Dendritic cell treated with granulocyte-macrophage colony-stimulating factor and Interleukin-4, amounts not matched to agents 40 ng/mL and 50 ng/mL, for 4 days (primary cell): ENCODE measurements around the gene TOP1.

Experiments used
- H3K27ac Mint-ChIP-seq: one replicate; pipeline ENCODE4 v1.8.0; 2022; ENCODE audit warnings: mild to moderate bottlenecking, mixed read lengths
- H3K27me3 Mint-ChIP-seq: one replicate; pipeline ENCODE4 v1.8.0; 2022; ENCODE audit warnings: mild to moderate bottlenecking, mixed read lengths
- H3K36me3 Mint-ChIP-seq: one replicate; pipeline ENCODE4 v1.8.0; 2022; ENCODE audit warnings: low read depth, mixed read lengths
- H3K4me1 Mint-ChIP-seq: one replicate; pipeline ENCODE4 v1.8.0; 2022; ENCODE audit warnings: low read depth, mixed read lengths
- H3K4me3 Mint-ChIP-seq: one replicate; pipeline ENCODE4 v1.8.0; 2022; ENCODE audit warnings: mild to moderate bottlenecking, moderate library complexity, mixed read lengths
- H3K9me3 Mint-ChIP-seq: one replicate; pipeline ENCODE4 v1.8.0; 2022; ENCODE audit warnings: mixed read lengths
- intact Hi-C: fragments of 100-400 bp; cut with micrococcal nuclease; formaldehyde crosslinking; loops from one replicate; pipeline ENCODE4 v1.15.0; 2022

The TOP1 gene

DNA sequence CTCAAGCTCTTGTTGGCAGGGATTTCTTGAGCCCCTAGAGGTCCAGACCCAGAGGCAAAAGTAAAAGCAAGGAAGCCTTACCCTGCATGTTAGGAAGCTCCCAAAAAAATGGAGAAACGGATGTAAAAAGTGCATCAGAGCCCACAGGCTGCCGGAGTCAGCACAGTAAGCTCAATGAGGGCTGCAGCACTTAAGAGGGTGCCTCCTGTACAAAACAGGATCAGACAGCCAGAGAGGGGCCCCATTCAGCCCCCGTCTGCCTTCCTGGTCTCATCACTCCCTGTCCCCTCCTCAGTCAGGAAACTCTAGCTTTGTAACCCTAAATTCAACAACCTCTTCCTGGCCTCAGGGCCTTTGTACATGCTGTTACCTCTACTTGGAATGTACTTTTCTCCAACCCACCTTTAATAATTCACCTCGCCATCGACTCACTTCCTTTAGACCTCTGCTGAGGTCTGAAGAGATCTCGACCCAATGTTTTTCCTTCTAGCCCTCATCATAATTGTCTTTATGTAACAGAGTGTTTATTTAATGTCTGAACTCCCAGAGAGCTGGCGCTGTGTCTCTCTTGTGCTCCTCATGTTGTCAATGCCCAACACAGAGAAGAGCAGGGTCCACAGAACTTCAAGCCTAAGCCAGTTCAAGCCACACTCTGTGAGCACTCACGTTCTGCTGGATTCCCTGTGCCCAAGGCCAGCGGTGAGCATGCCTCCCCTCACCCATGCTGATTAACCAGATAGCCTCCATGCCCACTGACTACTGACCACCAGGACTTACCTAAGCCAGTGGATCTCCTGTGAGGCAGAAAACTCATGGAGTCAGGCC lies 106.0 kb downstream of the TOP1 start:
- intact Hi-C loops, result no loop called here
- Mint-ChIP-seq H3K27me3 (peaks cover 53% of the 10 kb centered on the region), H3K36me3 (no peaks in the 10 kb centered on the region), H3K4me3 (no peak overlapping the region), H3K9me3 (no peaks in the 10 kb centered on the region), H3K4me1 (peaks cover 23% of the 10 kb centered on the region), H3K27ac (no peak overlapping the region)

DNA sequence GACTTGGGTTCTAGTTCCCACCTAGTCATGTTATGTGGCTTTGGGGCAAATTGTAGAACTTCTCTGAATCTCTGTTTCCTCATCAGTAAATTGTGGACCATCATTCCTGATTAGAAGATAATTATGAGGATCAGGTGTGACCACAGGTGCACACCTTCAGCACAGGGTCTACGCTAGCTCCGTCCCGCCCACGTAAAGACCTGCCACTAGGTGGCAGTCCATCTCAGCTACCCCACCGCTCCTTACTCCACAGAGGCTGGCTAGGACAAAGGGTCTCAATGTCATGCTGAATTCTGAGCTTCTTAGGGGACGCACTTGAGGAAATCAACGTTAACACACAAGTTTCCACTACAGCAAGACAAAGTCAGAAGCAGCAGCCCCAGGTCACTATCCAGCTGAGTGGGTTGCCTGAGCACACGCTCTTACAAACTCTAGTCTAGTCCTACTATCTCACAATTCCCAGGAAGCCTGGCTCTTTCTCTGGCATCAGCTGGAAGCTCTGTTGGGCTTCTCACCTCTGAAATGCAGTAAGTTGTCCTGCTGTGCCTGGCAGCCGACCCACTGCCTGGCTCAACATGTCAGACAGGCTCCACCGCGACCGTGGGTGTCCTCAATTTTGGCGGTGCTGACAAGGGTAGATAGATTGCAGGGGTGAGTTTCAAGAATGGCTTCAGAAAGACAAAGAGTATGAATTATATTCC lies 106.7 kb downstream of the TOP1 start:
- Mint-ChIP-seq H3K27me3 (peaks cover 61% of the 10 kb centered on the region), H3K9me3 (no peaks in the 10 kb centered on the region), H3K27ac (no peak overlapping the region), H3K36me3 (no peaks in the 10 kb centered on the region), H3K4me3 (no peak overlapping the region), H3K4me1 (peaks cover 23% of the 10 kb centered on the region)
- intact Hi-C loops, result no loop called here

GRCh38 chr20:41135888-41136679 lies 107.5 kb downstream of the TOP1 start:
- peaks cover 62% of the 10 kb centered on the region for H3K27me3 Mint-ChIP-seq
- peaks cover 23% of the 10 kb centered on the region for H3K4me1 Mint-ChIP-seq
- H3K9me3 Mint-ChIP-seq, result no peaks in the 10 kb centered on the region
- H3K36me3 Mint-ChIP-seq, result no peaks in the 10 kb centered on the region
- no peak overlapping the region for H3K27ac Mint-ChIP-seq
- intact Hi-C loops, result no loop called here
- H3K4me3 Mint-ChIP-seq, result peak overlapping the region; percentile 80

GRCh38 chr20:41136680-41137613 lies 108.3 kb downstream of the TOP1 start, which contains the start of gene PLCG1:
TSS of gene PLCG1 (plus strand) at chr20:41137543. CDS start at chr20:41137642, 99 bp downstream.
- H3K36me3 Mint-ChIP-seq, result no peaks in the 10 kb centered on the region
- intact Hi-C loops, result no loop called here
- no peak within 1 kb of the TSS for H3K27ac Mint-ChIP-seq
- peaks cover 64% of the 10 kb centered on the region for H3K27me3 Mint-ChIP-seq
- H3K9me3 Mint-ChIP-seq, result no peaks in the 10 kb centered on the region
- peaks cover 23% of the 10 kb centered on the region for H3K4me1 Mint-ChIP-seq
- peak within 1 kb of the TSS; percentile 80 for H3K4me3 Mint-ChIP-seq

DNA sequence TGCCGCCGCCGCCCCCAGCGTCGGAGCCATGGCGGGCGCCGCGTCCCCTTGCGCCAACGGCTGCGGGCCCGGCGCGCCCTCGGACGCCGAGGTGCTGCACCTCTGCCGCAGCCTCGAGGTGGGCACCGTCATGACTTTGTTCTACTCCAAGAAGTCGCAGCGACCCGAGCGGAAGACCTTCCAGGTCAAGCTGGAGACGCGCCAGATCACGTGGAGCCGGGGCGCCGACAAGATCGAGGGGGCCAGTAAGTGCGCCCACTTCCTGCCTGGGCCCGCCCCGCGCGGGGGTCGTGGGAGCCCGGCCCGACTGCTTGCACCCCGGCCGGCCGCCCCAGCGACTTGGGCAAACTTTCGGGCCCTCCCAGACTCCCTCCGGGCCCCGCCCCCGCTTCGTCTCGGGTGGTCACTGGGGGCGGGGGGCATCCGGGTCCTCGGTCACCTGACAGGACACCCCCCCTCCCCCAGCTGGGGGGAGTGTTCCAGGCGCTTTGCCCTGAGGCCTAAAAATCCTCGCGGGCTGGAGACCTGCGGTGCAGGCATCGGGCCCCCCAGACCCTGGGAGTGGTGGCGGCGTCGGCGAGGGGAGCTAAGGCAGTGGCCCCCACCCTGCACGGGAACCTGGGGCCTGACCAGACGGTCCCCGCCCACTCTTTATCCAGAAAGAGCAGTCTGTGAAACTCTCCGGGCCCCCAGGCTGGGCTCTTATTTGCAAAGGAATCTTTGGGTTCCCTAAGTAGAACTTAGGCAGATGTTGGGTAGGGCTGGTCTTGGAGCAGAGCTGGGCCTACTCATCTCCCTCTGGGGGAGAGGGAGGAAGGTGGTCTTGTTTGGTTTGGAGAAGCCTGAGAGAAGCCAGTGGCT lies 109.2 kb downstream of the TOP1 start:
- intact Hi-C loops, result no loop called here
- H3K9me3 Mint-ChIP-seq, result no peaks in the 10 kb centered on the region
- peak overlapping the region; percentile 80 for H3K4me3 Mint-ChIP-seq
- H3K27ac Mint-ChIP-seq, result no peak overlapping the region
- peaks cover 68% of the 10 kb centered on the region for H3K27me3 Mint-ChIP-seq
- peaks cover 23% of the 10 kb centered on the region for H3K4me1 Mint-ChIP-seq
- no peaks in the 10 kb centered on the region for H3K36me3 Mint-ChIP-seq

DNA sequence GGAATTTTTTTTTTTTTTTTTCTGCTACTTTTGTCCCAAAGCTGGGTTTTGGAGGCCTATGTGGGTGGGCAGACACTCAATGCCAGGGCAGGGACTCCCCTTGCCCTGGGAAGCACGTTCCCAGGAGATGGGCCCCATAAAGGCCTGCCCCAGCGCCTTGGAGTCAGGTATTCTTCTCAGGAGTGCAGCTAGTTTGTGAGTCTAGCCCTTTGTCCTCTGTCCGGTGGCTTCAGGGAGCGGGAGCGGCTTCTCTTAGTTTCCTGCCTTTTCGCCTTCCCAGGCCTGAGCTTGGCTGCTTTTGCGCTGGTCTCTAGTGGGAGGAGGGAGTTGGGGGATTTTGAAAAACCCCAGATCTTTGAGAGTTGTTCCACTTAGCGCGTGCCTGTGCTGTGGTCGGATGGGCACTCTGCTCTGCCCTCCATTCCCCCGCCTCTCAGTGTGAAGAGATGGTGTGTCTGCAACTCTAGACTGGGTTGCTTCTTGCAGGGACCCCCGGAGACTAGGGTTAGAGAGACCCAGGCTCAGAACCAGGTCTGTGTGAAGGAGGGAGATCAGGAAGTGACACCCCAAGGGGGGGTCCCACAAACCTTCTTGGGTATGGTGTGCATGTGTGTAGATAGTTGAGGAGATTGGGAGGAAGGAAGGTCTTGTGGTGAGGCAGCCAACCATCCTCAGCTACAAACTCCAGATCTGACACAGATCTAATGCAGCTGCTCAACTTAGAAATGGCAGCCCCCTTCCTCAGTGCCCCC lies 110.0 kb downstream of the TOP1 start:
- Mint-ChIP-seq H3K27ac (no peak overlapping the region), H3K4me1 (peaks cover 26% of the 10 kb centered on the region), H3K27me3 (peaks cover 70% of the 10 kb centered on the region), H3K36me3 (no peaks in the 10 kb centered on the region), H3K9me3 (no peaks in the 10 kb centered on the region), H3K4me3 (peak overlapping the region; percentile 80)
- intact Hi-C loops, result no loop called here

DNA sequence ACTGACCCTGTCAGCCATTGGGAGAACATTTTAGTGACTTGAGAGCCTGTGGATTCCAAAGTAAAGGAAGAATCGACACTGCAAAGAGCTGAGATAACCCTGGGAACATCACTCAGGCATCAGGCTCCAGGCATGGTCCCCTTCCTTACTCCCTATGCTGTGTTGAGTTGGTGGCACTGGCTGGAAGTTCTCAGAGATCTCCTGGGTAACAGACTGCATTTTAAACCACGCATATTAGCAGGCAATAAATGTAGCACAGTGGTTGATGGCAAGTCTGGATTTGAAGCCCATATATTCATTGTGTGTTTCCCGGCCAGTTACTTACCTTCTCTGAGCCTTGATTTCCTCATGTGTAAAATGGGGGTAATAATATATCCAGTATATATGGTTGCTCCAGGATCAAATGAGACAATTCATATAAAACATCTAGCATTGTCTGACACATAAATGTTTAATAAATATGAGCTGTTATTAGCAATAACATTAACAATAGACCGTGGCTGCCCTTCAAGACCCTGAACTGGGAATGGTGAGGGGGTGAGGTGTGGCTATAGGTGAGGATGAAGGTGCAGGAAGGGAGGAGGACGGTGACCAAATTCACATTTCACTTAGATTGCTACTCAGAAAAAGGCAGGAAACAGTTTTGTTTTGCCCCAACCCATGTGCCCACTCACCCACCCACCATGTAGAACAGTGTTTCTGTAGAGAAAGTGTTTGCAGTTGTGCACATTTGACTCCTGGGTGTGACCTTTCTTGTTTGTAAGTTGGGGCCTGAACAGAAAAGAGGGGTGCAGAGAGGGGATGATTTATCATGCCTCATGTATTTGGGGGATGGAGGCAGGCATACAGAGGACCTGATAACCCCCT lies 110.8 kb downstream of the TOP1 start:
- no peak overlapping the region for H3K27ac Mint-ChIP-seq
- H3K4me3 Mint-ChIP-seq, result no peak overlapping the region
- intact Hi-C loops, result no loop called here
- H3K9me3 Mint-ChIP-seq, result no peaks in the 10 kb centered on the region
- H3K36me3 Mint-ChIP-seq, result no peaks in the 10 kb centered on the region
- H3K27me3 Mint-ChIP-seq, result peaks cover 66% of the 10 kb centered on the region
- peaks cover 19% of the 10 kb centered on the region for H3K4me1 Mint-ChIP-seq

GRCh38 chr20:41140226-41141133 lies 111.9 kb downstream of the TOP1 start:
- H3K27ac Mint-ChIP-seq, result no peak overlapping the region
- no peak overlapping the region for H3K4me3 Mint-ChIP-seq
- H3K27me3 Mint-ChIP-seq, result peaks cover 55% of the 10 kb centered on the region
- no peaks in the 10 kb centered on the region for H3K9me3 Mint-ChIP-seq
- intact Hi-C loops, result no loop called here
- H3K4me1 Mint-ChIP-seq, result peaks cover 16% of the 10 kb centered on the region
- no peaks in the 10 kb centered on the region for H3K36me3 Mint-ChIP-seq

- peaks cover 8% of the 10 kb centered on the region for H3K4me1 Mint-ChIP-seq
- intact Hi-C loops, result no loop called here
- no peak overlapping the region for H3K27ac Mint-ChIP-seq
- H3K27me3 Mint-ChIP-seq, result peaks cover 47% of the 10 kb centered on the region
- H3K9me3 Mint-ChIP-seq, result no peaks in the 10 kb centered on the region
- H3K4me3 Mint-ChIP-seq, result no peak overlapping the region
- no peaks in the 10 kb centered on the region for H3K36me3 Mint-ChIP-seq
Observed at GRCh38 chr20:41141153-41141815, 112.7 kb downstream of the TOP1 start.

GRCh38 chr20:41142245-41142644 lies 113.6 kb downstream of the TOP1 start:
- intact Hi-C loops, result no loop called here
- H3K36me3 Mint-ChIP-seq, result no peaks in the 10 kb centered on the region
- peaks cover 45% of the 10 kb centered on the region for H3K27me3 Mint-ChIP-seq

More at GRCh38 chr20:41142245-41142644, 113.6 kb downstream of the TOP1 start:
- Mint-ChIP-seq H3K27ac (no peak overlapping the region), H3K4me1 (peaks cover 5% of the 10 kb centered on the region), H3K9me3 (no peaks in the 10 kb centered on the region), H3K4me3 (no peak overlapping the region)
